GM13976 (cell line): Measurements from ENCODE around the gene PMPCA.

ENCODE experiments used
- DNase-seq: peaks from one replicate; pipeline ENCODE4 v3.0.0; 2012; ENCODE audit warnings: low spot score
- in situ Hi-C: fragments of 300-500 bp; cut with MboI; formaldehyde crosslinking; loops from one replicate; pipeline ENCODE4 v1.12.0; 2022; ENCODE audit warnings: low sequenced_read_pairs, mixed read lengths, inconsistent platforms; ENCODE audit not compliant: unreplicated experiment
- TF ChIP-seq, protein P1 (sequence below): IDR thresholded peaks from 2 replicates; pipeline ENCODE4 v1.5.1; 2012; ENCODE audit warnings: borderline replicate concordance, mild to moderate bottlenecking; ENCODE audit not compliant: insufficient read depth; ENCODE audit errors: extremely low read depth, missing control alignments, control extremely low read depth

The PMPCA gene

DNA sequence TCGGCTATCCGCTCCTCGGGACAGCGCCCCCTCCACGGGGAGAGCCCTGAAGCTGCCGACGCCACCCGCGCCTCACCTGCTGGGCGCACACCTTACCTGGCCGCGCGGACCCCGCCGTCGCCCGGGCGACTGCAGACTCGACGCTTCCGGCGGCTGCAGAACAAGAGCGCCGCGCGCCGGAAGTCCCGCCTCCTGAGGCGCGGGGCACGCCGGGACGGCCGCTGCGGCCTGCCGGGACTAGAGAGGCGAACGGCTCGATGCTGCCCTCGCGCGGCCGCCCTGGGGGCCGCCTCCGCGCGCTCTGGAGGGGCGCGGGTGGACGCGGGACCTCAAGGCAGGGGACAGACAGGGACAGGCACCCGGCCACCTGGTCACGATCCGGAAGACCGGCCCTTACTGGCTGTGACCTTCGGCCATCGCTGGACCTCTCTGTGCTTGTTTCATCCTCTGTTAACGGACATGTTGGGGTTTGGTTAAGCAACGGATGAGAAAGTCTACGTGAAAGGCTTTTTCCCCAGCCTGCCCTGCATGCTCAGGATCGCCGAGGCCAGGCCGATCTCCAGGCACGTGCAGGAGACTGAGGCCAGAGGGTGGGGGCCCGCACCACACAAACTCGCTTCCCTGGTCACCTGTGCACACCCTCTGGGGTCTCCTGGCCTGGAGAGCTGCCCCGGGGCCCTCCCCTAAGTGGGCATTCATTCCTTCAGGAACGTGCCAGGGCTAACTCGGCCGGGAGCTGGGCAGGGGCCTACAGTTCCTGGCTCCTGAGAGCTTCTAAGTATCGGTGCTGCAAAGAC is 10.2 kb upstream of the PMPCA start, which contains the start of gene SNAPC4:
TSS of gene SNAPC4 (minus strand) at position 133 of the 797 bp plus-strand sequence. CDS start 1,742 bp downstream, outside the sequence.
- TF ChIP-seq, protein P1, sequence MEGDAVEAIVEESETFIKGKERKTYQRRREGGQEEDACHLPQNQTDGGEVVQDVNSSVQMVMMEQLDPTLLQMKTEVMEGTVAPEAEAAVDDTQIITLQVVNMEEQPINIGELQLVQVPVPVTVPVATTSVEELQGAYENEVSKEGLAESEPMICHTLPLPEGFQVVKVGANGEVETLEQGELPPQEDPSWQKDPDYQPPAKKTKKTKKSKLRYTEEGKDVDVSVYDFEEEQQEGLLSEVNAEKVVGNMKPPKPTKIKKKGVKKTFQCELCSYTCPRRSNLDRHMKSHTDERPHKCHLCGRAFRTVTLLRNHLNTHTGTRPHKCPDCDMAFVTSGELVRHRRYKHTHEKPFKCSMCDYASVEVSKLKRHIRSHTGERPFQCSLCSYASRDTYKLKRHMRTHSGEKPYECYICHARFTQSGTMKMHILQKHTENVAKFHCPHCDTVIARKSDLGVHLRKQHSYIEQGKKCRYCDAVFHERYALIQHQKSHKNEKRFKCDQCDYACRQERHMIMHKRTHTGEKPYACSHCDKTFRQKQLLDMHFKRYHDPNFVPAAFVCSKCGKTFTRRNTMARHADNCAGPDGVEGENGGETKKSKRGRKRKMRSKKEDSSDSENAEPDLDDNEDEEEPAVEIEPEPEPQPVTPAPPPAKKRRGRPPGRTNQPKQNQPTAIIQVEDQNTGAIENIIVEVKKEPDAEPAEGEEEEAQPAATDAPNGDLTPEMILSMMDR = peak; percentile 97
- DNase-seq = peak; percentile 98
- in situ Hi-C loops = no loop called here

DNA sequence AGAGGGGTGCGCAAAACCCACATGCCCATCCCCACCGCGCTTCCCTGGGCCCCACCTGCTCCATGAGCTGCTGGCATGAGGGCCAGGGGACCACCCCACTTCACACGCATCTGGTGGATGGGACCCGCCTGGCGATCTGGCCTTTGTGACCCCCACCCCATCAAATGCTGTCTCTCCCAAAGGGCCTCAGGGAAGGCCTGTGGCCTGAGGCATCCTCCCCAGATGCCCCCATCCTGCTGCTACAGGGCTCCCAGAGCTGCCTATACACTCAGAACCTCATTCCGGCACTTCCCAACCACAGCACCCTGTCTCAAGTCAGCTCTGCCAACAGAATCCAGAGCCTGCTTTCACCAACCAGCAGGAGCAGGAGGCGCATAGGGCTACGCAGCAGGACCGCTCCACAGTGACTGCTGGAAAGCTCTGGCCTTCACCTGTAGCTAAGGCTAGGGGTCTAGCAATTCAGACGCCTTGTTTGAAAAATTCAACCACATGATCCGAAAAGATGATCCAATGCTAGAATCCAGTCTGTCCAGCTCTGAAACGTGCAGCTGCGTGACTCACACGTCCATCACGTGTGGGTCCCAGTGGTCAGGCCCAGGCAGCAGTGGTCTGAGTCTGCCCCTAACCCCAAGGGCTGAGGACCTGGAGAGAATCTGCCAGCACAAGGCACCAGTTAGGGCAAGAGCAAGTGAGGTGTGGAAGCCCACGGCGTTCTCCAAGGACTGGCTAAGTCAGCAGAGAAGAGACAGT is 9.1 kb upstream of the PMPCA start:
- in situ Hi-C loops = no loop called here
- TF ChIP-seq, protein P1 = no peak
- DNase-seq = no peak

DNA sequence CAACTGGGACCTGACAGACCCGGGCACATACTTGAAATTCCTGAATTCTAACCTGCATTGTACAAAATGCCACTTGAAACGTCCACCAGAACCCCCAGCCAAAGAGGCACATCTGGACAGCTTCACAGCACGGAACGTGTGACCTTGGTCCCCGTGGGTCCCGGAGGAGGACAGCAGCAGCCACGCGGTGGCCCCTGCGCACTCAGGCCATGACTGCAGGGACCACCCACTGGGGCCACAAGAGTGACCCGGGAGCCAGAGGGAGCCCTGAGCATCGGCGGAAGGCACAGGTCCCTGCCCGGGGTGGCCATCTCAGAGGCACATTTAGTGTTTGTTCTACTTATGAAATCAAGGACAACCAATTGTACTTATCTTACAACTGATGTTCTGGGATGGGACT is 8.4 kb upstream of the PMPCA start:
- in situ Hi-C loops = no loop called here
- TF ChIP-seq, protein P1 = no peak
- DNase-seq = no peak

DNA sequence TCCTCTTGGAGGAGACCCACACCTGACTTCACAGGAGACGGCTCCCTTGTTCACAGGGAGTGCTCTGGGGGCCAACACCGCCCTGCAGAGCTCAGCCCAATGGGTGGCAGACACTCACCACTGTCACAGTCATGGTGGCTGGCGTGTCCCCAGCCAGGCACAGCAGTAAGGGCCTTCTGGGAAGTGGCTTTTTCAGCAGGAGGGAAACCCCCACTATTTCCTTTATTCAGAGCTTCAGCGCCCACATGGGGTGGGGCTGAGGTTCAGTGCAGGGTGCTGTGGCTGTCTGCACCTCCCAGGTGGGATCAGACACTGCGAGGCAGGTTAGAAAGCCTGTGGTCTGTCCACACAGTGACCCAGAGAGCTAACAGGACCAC is 6.9 kb upstream of the PMPCA start:
- peak; percentile 85 for DNase-seq
- TF ChIP-seq, protein P1 = no peak
- in situ Hi-C loops = no loop called here

DNA sequence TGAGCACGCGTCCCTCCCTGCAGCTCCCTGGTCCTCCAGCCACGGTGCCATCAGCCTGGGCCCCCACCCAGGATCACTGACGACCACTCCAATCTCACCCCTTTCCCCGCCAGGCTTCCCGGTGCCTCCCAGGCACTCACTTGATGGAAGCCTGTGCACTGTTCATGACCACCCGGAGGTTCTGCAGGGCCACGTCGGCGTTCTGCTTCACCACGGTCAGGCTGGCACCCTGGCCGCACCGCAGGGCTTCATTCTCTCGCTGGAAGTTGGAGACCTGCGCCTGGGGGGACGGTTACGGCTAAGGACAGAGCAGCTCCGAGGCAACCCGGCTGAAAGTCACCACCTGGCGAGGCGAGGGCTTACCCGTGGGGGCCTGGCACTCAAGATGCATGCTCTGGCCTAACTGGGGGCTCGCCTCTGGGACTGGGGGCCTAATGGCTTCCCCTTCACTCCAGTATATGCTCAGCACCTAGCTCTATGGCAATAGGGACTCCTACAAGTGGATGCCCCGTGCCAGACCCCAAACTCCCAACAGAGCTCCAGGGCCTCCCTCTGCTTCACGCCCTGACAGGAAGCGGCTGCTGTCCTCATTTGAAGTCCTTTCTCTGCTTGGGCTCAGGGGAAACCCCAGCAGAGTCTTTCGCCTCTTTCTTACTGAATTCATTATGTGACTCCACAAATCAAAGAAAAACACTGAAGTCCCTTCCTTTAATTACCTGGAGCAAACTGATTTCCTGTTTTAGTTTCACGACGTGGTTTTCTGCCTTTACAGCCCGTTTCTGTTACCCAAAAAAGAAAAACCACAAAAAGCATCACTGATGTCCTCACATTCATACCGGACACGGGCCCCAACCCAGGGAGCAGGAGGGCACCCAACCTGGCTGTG is 6.3 kb upstream of the PMPCA start:
- in situ Hi-C loops = no loop called here
- DNase-seq = peak; percentile 83
- TF ChIP-seq, protein P1 = no peak

DNA sequence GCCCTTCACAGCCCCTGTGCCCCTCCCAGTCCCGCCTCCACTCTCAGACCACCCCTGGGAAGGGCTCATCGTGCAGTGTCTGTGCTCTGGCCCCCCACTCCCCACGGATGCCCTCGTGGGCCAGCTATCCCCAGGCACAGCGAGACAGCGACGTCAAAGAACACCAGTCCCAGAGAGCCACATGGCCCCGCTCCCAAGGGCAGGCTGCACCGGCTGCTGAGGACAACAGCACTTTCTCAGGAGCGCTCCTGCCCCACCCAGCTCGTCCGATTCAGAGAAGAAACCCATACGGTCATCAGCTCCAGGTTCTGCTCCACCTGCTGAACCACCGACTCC is 5.7 kb upstream of the PMPCA start:
- DNase-seq = no peak
- TF ChIP-seq, protein P1 = no peak
- in situ Hi-C loops = no loop called here
